ENCODE results near the gene SKI. TPM values are rescaled to one million over a fixed set of nuclear protein-coding genes. Genes with fewer than 3 reads are reported as not detected.

SKI gene
- total RNA-seq, 3 donors from 2014 or later: 22.1 to 33.8 (median 26.7) TPM

- H3K27me3 ChIP-seq: no peaks in the 10 kb centered on the region
- peak overlapping the region; percentile 29 to 44 for H3K27ac ChIP-seq
- no peaks in the 10 kb centered on the region for H3K36me3 ChIP-seq
- H3K9me3 ChIP-seq: no peaks in the 10 kb centered on the region
- TF ChIP-seq POLR2AphosphoS5 (IDR thresholded peaks at IDR 0.05) (no peak), POLR2A (IDR thresholded peaks at IDR 0.05) (no peak)
- TF ChIP-seq, protein P1, sequence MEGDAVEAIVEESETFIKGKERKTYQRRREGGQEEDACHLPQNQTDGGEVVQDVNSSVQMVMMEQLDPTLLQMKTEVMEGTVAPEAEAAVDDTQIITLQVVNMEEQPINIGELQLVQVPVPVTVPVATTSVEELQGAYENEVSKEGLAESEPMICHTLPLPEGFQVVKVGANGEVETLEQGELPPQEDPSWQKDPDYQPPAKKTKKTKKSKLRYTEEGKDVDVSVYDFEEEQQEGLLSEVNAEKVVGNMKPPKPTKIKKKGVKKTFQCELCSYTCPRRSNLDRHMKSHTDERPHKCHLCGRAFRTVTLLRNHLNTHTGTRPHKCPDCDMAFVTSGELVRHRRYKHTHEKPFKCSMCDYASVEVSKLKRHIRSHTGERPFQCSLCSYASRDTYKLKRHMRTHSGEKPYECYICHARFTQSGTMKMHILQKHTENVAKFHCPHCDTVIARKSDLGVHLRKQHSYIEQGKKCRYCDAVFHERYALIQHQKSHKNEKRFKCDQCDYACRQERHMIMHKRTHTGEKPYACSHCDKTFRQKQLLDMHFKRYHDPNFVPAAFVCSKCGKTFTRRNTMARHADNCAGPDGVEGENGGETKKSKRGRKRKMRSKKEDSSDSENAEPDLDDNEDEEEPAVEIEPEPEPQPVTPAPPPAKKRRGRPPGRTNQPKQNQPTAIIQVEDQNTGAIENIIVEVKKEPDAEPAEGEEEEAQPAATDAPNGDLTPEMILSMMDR (IDR thresholded peaks at IDR 0.05): no peak
- intact Hi-C loops (cut with DNase I; ENCODE audit: low total_unique reads): no loop called here
- peaks cover 0 to 4% of the 10 kb centered on the region in 2 donors for H3K4me1 ChIP-seq
- no peak for DNase-seq (ENCODE audit: low spot score in 2 of 2)
- no peak overlapping the region for H3K4me3 ChIP-seq
These were observed 106.9 kb downstream of the SKI start for GRCh38 chr1:2334883-2335534.

DNA sequence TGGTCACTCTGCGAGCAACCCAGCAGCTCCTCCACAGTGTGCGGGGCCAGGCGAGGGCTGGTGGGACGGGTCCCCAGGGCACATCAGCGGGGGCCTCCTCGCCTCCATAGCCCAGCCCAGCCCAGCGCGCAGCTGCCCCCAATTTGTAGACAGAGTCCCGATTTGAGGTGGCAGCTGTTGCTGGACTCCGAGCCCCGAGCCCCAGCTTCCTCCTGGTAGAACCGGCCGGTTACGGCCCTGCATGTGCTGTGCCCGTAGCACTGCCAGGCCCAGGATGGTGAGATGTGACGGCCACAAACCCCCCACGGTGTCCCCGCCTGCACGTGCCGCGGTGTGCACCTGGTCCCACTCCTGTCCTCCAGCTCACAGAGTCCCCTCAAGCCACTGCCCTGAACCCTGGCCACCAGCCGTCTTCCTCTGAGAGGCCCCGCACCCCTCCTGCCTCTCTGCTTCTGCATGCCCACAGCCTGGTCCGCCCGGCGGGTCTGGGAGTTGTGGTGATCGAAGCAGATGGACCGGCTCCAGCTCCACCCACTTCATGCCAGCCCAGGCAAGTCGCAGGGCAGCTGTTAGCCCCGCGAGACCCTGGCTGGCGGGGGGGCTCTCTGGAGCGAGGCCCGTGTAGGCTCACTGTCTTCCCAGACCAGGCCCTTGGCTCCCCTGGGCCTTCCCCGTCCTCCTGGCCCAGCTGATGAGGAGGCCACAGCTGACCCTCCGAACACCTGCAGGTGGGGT, 107.8 kb downstream of the SKI start:
- no peak for TF ChIP-seq POLR2AphosphoS5 (IDR thresholded peaks at IDR 0.05)
- no peaks in the 10 kb centered on the region for H3K27me3 ChIP-seq
- H3K36me3 ChIP-seq: no peaks in the 10 kb centered on the region
- H3K27ac ChIP-seq: peak overlapping the region; percentile 54 to 61
- peak in 1 of 2 donors; percentile 79 for DNase-seq (ENCODE audit: low spot score in 2 of 2)
- no peak overlapping the region for H3K4me3 ChIP-seq
- H3K9me3 ChIP-seq: no peaks in the 10 kb centered on the region
- intact Hi-C loops (cut with DNase I; ENCODE audit: low total_unique reads): no loop called here
- H3K4me1 ChIP-seq: peaks cover 0 to 2% of the 10 kb centered on the region in 2 donors

GRCh38 chr1:2336499-2336898, 108.4 kb downstream of the SKI start:
- intact Hi-C loops (cut with DNase I; ENCODE audit: low total_unique reads): no loop called here
- Histone ChIP-seq H3K27ac (peak overlapping the region; percentile 54 to 61), H3K9me3 (no peaks in the 10 kb centered on the region), H3K4me3 (no peak overlapping the region), H3K27me3 (no peaks in the 10 kb centered on the region), H3K36me3 (no peaks in the 10 kb centered on the region), H3K4me1 (no peaks in the 10 kb centered on the region)
- TF ChIP-seq POLR2A (IDR thresholded peaks at IDR 0.05) (no peak), POLR2AphosphoS5 (IDR thresholded peaks at IDR 0.05) (no peak)
- TF ChIP-seq, protein P1 (IDR thresholded peaks at IDR 0.05): no peak
- no peak for DNase-seq (ENCODE audit: low spot score in 2 of 2)

DNA sequence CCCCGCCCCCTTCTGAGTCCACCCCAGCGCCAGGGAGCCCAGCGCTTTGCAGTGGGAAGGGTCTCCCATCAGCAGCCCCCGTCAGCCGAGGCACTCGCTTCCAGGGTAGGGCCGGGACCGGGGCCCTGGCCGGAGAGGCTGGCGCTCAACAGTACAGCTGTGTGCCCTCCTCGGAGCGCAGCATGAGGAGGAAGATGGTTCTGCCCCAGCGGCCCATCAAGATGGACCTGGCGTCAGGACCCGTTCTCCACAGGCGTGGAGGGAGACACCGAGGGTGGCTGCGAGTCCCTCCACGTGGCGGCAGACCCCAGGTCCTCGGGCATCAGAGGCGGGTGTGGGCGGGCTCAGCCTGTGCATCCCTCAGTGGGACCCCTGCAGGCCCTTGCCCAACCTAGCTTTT, 109.0 kb downstream of the SKI start:
- intact Hi-C loops (cut with DNase I; ENCODE audit: low total_unique reads): no loop called here
- TF ChIP-seq POLR2A (IDR thresholded peaks at IDR 0.05) (no peak), POLR2AphosphoS5 (IDR thresholded peaks at IDR 0.05) (no peak)
- TF ChIP-seq, protein P1 (IDR thresholded peaks at IDR 0.05): no peak
- Histone ChIP-seq H3K27me3 (no peaks in the 10 kb centered on the region), H3K36me3 (no peaks in the 10 kb centered on the region), H3K4me1 (no peaks in the 10 kb centered on the region), H3K9me3 (no peaks in the 10 kb centered on the region), H3K27ac (peak overlapping the region in 1 of 2 donors; percentile 61), H3K4me3 (no peak overlapping the region)
- no peak for DNase-seq (ENCODE audit: low spot score in 2 of 2)

DNA sequence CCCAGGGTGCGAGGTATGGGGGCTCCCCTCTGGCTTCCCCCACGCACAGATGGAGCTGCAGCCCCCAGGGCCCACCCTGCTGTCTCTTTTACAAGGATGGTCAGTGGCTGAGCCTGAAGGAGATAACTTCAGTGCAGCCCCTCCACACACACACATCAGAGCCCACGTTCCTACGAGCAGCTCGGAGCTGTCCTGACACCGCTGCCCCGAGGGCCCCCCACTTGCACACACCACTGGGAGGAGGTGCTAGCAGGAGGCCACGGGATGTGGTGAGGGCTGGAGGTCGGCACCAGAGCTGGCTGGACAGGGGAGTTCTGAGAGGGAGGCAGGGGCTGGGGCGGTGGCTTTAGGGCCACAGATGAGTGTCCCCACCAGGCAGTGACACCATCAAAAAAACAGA, 109.4 kb downstream of the SKI start:
- intact Hi-C loops (cut with DNase I; ENCODE audit: low total_unique reads): no loop called here
- no peak for TF ChIP-seq POLR2AphosphoS5 (IDR thresholded peaks at IDR 0.05)
- TF ChIP-seq, protein P1 (IDR thresholded peaks at IDR 0.05): no peak
- no peak for TF ChIP-seq POLR2A (IDR thresholded peaks at IDR 0.05)
- Histone ChIP-seq H3K9me3 (no peaks in the 10 kb centered on the region), H3K27me3 (no peaks in the 10 kb centered on the region), H3K36me3 (no peaks in the 10 kb centered on the region), H3K4me1 (no peaks in the 10 kb centered on the region), H3K4me3 (no peak overlapping the region), H3K27ac (no peak overlapping the region)
- DNase-seq (ENCODE audit: low spot score in 2 of 2): no peak

All from breast epithelium (tissue), 4 donors.